ENCODE data around the gene SLC16A11. TPM values are rescaled to one million over a fixed set of nuclear protein-coding genes. Genes with fewer than 3 reads are reported as not detected.

SLC16A11 gene
- total RNA-seq, 4 donors from 2014 or later: 0.31 to 0.78 TPM; not detected in 2

DNA sequence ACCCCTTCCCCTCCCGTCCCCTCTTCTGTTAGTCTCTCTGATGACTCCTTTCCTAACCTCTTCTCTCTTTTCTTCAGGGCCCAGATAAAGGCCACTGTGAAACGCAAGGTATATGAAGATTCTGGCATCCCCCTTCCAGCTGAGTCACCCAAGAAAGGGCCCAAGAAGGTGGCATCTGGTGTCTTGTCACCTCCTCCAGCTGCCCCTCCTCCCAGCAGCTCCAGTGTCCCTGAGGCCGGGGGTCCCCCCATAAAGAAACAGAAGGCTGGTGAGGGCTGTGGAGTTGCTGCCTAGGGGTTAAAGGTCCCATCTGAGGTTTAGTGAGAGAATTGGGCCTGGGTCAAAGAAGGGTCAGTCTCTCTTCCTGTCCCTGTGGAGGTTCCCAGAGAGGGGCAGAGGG lies 27.5 kb downstream of the SLC16A11 start:
- in situ Hi-C loops (cut with MboI; ENCODE audit: low sequenced_read_pairs in 4 of 4): loop anchor here (25.0 kb wide), 2 partner anchors 354 to 379 kb away; partner anchors contain the start of genes C17orf100 (in 3 of the 4), MED31 (in 3 of the 4), KIAA0753 (in 1 of the 4) and TXNDC17 (in 1 of the 4)
- no peak for ATAC-seq
- no peaks in the 10 kb centered on the region for H3K9me3 ChIP-seq
- peak overlapping the region; percentile 93 to 99 (median 96) for H3K27ac ChIP-seq
- peaks cover 49 to 63% of the 10 kb centered on the region in 2 donors for H3K4me1 ChIP-seq
- no peak for DNase-seq
- TF ChIP-seq, protein P1, sequence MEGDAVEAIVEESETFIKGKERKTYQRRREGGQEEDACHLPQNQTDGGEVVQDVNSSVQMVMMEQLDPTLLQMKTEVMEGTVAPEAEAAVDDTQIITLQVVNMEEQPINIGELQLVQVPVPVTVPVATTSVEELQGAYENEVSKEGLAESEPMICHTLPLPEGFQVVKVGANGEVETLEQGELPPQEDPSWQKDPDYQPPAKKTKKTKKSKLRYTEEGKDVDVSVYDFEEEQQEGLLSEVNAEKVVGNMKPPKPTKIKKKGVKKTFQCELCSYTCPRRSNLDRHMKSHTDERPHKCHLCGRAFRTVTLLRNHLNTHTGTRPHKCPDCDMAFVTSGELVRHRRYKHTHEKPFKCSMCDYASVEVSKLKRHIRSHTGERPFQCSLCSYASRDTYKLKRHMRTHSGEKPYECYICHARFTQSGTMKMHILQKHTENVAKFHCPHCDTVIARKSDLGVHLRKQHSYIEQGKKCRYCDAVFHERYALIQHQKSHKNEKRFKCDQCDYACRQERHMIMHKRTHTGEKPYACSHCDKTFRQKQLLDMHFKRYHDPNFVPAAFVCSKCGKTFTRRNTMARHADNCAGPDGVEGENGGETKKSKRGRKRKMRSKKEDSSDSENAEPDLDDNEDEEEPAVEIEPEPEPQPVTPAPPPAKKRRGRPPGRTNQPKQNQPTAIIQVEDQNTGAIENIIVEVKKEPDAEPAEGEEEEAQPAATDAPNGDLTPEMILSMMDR (IDR thresholded peaks at IDR 0.05 in 4 of 5, conservative IDR thresholded peaks at IDR 0.05 in 1 of 5): no peak
- TF ChIP-seq POLR2A (IDR thresholded peaks at IDR 0.05): no peak
- peaks cover 0 to 10% of the 10 kb centered on the region in 2 donors for H3K36me3 ChIP-seq
- intact Hi-C loops (cut with DNase I; ENCODE audit: low total_unique reads): loop anchor here (5.0 to 10.0 kb wide), 3 partner anchors 558 to 1529 kb away; partner anchors contain the start of genes CD68, DERL2, KDM6B and MIS12
- no peaks in the 10 kb centered on the region for H3K27me3 ChIP-seq
- no peak overlapping the region for H3K4me3 ChIP-seq

DNA sequence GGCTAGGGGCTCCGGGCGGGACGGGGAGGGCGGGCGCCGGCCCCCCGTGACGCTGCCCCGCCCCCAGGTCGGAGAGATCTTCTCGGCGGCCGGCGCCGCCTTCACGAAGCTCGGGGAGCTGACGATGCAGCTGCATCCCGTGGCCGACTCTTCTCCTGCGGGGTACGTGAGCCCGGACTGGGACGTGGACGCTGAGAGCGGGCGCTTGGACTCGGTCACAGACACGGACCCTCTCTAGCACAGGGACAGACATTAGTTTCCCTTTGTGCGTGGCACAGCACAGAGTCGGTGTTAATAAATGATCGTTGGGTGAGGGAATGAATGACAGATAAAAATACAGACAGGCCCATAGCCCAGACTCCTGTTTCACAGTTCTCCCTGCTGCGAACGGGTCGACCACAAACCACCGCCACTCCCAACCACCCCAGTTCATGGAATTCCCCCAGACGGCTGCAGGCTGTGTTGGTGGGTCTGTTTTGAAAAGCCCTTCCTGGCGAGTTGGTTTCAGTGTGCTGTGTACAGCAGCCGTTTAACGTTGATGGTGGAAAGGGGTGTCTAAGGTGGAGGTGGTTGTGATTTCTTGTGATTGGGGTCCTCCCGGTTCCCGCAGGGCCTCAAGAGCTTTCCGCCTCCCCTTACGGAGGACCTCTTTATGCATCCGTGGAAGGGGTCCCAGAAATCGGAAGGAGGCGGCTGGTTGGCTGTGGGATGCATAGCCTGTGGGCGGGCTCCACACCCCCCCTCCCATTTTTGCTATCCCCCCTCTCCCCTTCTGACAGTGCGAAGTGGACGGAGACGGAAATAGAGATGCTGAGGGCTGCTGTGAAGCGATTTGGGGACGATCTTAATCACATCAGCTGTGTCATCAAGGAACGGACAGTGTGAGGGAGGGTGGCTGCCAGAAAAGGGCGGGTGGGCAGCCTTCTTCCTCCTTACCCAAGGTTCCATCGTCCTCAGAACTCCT lies 28.6 kb downstream of the SLC16A11 start:
- peak overlapping the region; percentile 77 to 99 (median 86) for H3K4me3 ChIP-seq
- DNase-seq (no peak), ATAC-seq (no peak)
- no peaks in the 10 kb centered on the region for H3K27me3 ChIP-seq
- peaks cover 48 to 63% of the 10 kb centered on the region in 2 donors for H3K4me1 ChIP-seq
- TF ChIP-seq, protein P1 (IDR thresholded peaks at IDR 0.05 in 4 of 5, conservative IDR thresholded peaks at IDR 0.05 in 1 of 5): no peak
- peak in 1 of 2 donors; percentile 17 for TF ChIP-seq POLR2A (IDR thresholded peaks at IDR 0.05)
- peaks cover 0 to 10% of the 10 kb centered on the region in 2 donors for H3K36me3 ChIP-seq
- intact Hi-C loops (cut with DNase I; ENCODE audit: low total_unique reads): loop anchor here (5.0 to 10.0 kb wide), 4 partner anchors 363 to 1528 kb away; partner anchors contain the start of genes C17orf100, CD68, DERL2 and KDM6B
- in situ Hi-C loops (cut with MboI; ENCODE audit: low sequenced_read_pairs in 4 of 4): loop anchor here (25.0 kb wide), 2 partner anchors 353 to 378 kb away; partner anchors contain the start of genes C17orf100 (in 3 of the 4), MED31 (in 3 of the 4), KIAA0753 (in 1 of the 4) and TXNDC17 (in 1 of the 4)
- H3K9me3 ChIP-seq: no peaks in the 10 kb centered on the region
- peak overlapping the region; percentile 93 to 99 (median 96) for H3K27ac ChIP-seq

DNA sequence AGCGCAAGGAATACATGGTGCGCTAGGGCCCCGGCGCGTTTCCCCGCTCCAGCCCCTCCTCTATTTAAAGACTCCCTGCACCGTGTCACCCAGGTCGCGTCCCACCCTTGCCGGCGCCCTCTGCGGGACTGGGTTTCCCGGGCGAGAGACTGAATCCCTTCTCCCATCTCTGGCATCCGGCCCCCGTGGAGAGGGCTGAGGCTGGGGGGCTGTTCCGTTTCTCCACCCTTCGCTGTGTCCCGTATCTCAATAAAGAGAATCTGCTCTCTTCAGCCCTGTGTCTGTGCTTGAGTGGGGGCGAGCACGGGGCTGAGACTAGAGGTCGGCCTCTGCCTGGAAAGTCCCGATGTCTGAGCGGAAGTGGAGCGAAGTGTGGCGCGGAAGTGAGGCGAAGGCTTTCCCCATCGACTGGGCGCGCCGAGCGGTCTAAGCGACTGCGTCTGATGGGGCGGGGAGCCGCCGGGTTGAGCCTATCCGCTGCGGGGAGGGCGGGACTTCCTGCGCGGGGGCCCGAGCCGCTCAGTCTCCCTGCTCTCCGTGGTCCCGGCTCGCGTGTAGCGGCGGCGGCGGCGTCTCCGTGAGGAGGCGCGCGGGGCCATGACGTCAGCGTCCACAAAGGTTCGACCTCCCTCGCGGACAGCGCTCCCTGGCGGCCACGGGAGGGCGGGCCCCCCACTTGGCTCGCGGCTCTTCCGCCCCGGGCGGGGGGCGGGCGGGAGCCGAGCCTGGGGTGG lies 29.5 kb downstream of the SLC16A11 start:
- ATAC-seq: peak; percentile 71 to 73
- peaks cover 50 to 62% of the 10 kb centered on the region in 2 donors for H3K4me1 ChIP-seq

More for the DNA sequence above, 29.5 kb downstream of the SLC16A11 start:
- Histone ChIP-seq H3K27me3 (no peaks in the 10 kb centered on the region), H3K36me3 (peaks cover 0 to 15% of the 10 kb centered on the region in 2 donors), H3K4me3 (peak overlapping the region; percentile 77 to 99 (median 86)), H3K9me3 (no peaks in the 10 kb centered on the region), H3K27ac (peak overlapping the region; percentile 93 to 99 (median 96))
- DNase-seq: peak; percentile 96 to 97
- TF ChIP-seq POLR2A (IDR thresholded peaks at IDR 0.05): peak; percentile 89 to 91
- TF ChIP-seq, protein P1 (IDR thresholded peaks at IDR 0.05 in 4 of 5, conservative IDR thresholded peaks at IDR 0.05 in 1 of 5): peak; percentile 64 to 95 (median 80)
- intact Hi-C loops (cut with DNase I; ENCODE audit: low total_unique reads): loop anchor here (5.0 to 10.0 kb wide), 3 partner anchors 362 to 820 kb away; partner anchors contain the start of genes C17orf100, CD68, KDM6B and MED31
- in situ Hi-C loops (cut with MboI; ENCODE audit: low sequenced_read_pairs in 4 of 4): loop anchor here (25.0 kb wide), 2 partner anchors 352 to 377 kb away; partner anchors contain the start of genes C17orf100 (in 3 of the 4), MED31 (in 3 of the 4), KIAA0753 (in 1 of the 4) and TXNDC17 (in 1 of the 4)
